Frontal cortex (tissue), 4 donors: ENCODE measurements around the gene PINK1. TPM values are rescaled to one million over a fixed set of nuclear protein-coding genes. Genes with fewer than 3 reads are reported as not detected.

Experiments
- DNase-seq, 2 donors: peaks; one replicate each; pipeline ENCODE4 v3.0.0; 2012; ENCODE audit warnings: low spot score in 2 of 2
- FAIRE-seq: peaks from 2 replicates; lab custom pipeline; 2012; peaks lifted over from hg19 to GRCh38; lab: Jason Lieb, UNC
- total RNA-seq: library from RNA; depleted of rRNA; stranded (reverse); fragments of >200 nt; gene quantifications from one replicate; pipeline ENCODE4 v1.2.3, GENCODE V29; 2014
- donor health status: control.
- donor health status: control.
- donor health status: control.

Gene PINK1
- total RNA-seq, 1 donor from 2014 or later = 119 TPM

DNA sequence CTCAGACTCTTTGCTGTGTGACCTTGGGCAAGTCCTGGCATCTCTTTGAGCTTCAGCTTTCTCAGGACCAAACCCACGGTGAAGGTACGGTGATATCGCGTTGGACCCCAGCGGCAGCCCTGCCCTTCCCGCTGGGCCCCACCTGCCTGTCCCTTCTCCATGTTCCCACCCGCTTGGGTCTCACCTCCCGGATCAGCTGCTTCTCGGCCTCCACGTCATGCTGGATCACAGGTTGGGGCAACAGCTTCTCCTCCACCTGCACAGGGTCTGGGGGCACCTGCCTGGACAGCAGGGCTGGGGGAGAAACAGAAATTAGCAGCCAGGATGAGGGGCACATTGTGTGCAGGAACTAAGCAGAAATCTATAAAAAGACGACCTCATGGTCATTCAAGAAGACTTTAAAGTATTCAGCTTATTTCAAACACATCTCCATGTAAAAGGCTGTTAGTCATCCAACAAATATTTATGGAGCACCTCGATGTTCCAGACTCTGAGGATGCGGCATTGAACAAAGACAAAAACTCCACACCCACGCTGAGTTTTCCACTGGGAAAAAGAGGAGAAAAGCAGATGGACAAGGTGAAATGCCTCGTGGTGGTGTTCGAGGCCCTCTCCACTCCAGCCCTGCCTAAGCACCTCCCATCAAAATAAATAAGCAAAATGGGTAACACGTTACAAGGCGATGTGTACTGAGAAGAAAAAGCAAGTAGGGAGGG is 65.1 kb downstream of the PINK1 start:
- DNase-seq = no peak
- no peak for FAIRE-seq

DNA sequence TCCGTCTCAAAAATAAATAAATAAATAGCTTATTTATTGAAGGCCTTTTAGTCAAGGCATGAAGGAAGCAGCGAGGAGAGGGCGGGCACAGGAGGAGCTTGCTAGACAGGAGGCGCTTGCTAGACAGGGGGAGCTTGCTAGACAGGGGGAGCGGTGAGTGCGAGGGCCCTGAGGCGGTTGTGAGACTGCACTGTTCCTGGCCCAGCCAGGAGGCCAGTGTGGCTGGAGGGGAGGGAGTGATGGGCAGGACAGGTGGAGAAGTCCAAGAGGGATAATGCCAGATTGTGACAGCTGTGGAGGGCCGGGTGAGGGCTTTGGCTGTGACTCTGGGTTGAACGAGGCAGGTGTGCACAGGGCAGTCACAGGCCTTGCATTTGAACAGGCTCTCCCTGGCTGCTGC is 66.3 kb downstream of the PINK1 start:
- no peak for FAIRE-seq
- DNase-seq = no peak

DNA sequence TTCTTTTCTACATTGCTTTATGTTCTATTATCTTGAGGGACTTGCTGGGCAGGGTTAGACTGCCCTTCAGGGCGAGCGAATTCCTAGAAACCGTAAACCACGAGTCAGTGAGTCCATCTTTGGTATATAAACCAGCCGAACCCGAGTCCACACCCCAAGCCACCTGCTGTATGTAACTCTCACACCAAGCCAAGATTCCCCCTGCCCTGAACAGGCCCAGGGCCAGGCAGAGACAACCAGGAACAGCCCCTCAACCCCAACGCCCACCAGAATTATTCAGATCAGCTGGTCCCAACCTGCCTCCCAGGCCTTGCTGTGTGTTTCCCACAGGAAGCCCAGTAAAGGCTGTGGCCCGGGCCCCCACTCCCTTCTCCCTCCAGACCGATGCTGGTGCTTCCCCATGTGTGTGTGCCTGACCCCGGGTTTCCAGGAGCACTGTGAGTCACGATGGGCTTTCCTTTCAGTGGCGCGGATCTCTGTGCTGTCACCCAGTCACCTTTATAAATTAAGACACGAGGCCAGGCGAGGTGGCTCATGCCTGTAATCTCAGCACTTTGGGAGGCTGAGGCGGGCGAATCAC is 67.5 kb downstream of the PINK1 start:
- DNase-seq = no peak
- no peak for FAIRE-seq

Other genes with a start within 250 kb of the PINK1 start
- gene CAMK2N1, start 147.2 kb upstream of the PINK1 start, total RNA-seq = 109 TPM
- 17.5 TPM for gene MUL1, start 125.3 kb upstream of the PINK1 start, total RNA-seq
- gene FAM43B, start 80.9 kb upstream of the PINK1 start, total RNA-seq = 0.82 TPM
- gene CDA, start 44.4 kb upstream of the PINK1 start, total RNA-seq = not detected
- gene DDOST, start 27.9 kb downstream of the PINK1 start, total RNA-seq = 110 TPM
- 10.2 TPM for gene KIF17, start 84.5 kb downstream of the PINK1 start, total RNA-seq
- 1.6 TPM for gene SH2D5, start 99.2 kb downstream of the PINK1 start, total RNA-seq
- 423 TPM for gene HP1BP3, start 153.8 kb downstream of the PINK1 start, total RNA-seq